ENCODE results near the gene TMEM222. TPM values are rescaled to one million over a fixed set of nuclear protein-coding genes. Genes with fewer than 3 reads are reported as not detected.
"Not testable (repeated sequence)": the region's sequence is repeated elsewhere in the genome, so short reads cannot be mapped to it uniquely, and the experiment has no call there.

Gene TMEM222, protein sequence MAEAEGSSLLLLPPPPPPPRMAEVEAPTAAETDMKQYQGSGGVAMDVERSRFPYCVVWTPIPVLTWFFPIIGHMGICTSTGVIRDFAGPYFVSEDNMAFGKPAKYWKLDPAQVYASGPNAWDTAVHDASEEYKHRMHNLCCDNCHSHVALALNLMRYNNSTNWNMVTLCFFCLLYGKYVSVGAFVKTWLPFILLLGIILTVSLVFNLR
- total RNA-seq = 10 to 100 TPM; 38.4 to 40.2 TPM

DNA sequence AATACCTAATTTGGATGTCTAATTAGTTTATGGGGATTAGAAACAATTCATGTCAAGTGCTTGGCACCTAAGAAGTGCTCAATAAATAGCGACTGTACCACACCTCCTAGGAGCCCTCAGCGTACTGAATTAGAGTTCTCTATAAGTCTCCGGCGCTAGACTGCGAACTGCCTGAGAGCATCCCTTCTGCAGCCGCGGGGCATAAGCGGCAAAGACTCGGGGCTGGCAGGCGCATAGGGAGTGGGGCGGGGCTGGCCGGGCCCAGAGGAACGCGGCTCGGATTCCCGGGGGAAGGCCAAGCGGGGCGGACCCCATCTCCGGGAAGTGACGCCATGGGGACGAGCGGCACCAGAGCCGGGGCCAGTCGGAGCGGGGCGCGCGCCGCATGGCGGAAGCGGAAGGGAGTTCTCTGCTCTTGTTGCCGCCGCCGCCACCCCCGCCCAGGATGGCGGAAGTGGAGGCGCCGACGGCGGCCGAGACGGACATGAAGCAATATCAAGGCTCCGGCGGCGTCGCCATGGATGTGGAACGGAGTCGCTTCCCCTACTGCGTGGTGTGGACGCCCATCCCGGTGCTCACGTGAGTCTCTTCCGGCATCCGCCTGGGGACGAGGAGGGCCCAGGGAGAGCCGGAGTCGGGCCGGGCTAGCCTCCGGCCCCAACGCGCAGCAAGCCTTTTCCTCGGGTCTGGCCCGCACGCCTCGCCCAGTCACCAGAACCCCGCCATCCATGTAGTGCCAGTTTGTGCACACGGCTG is at the start of gene TMEM222:
TSS of gene TMEM222 (plus strand) at position 351 of the 756 bp plus-strand sequence. CDS start at position 386, 35 bp downstream.
- CTCF ChIA-PET = interaction anchor here (0.9 to 2.0 kb wide), 6 partner anchors 11 to 278 kb away, joined by 3 to 21 read pairs (median 4); partner anchors contain the start of gene SYTL1
- POLR2A ChIA-PET = interaction anchor here (1.0 kb wide), 1 partner anchor 11 kb away, joined by 6 read pairs; no protein-coding TSS in a partner anchor
- H3K27ac Mint-ChIP-seq = peak within 1 kb of the TSS; percentile 92
- peak; percentile 97 for DNase-seq
- H3K9me3 Mint-ChIP-seq = no peaks in the 10 kb centered on the region
- H3K27me3 Mint-ChIP-seq = peaks cover 3% of the 10 kb centered on the region
- H3K4me3 Mint-ChIP-seq = peak within 1 kb of the TSS; percentile 97
- peaks cover 44% of the 10 kb centered on the region for H3K4me1 Mint-ChIP-seq
- peaks cover 29% of the 10 kb centered on the region for H3K36me3 Mint-ChIP-seq (ENCODE audit: low read depth)

DNA sequence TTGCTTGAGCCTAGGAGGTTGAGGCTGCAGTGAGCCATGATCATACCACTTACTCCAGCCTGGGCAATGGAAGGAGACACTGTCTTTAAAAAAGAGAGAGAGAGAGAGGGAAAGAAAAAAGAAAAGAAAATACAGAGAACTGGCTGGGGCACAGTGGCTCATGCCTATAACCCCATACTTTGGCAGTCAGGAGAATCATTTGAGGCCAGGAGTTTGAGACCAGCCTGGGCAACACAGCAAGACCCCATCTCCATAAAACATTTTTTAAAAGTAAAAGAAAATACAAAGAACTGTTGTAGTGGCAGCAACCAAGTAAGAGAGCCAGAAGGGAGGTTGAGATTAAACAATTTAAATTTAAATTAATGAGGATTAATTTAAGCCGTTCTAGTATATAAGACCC is 47.8 kb upstream of the TMEM222 start:
- DNase-seq = no peak
- Mint-ChIP-seq H3K27me3 (no peaks in the 10 kb centered on the region), H3K27ac (no peak overlapping the region), H3K4me3 (no peak overlapping the region), H3K9me3 (peaks cover 3% of the 10 kb centered on the region), H3K36me3 (ENCODE audit: low read depth) (peaks cover 13% of the 10 kb centered on the region), H3K4me1 (no peaks in the 10 kb centered on the region)
- ChIA-PET CTCF (no interaction called here), POLR2A (no interaction called here)

DNA sequence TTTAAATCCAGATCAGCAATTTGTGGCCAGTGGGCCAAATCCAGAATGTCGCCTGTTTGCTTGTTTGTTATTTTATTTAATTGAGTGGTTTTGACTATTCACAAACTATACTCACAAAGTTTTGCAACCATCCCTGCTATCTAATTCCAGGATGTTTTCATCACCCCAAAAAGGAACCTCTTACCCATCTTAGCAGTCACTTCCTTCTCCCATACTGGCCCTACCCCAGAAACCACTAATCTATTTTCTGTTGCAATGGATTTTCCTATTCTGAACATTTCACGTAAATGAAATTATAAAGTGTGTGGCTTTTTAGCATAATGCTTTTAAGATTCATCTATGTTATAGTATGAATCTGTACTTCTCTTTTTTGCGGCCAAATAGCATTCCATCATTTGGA is 46.3 kb upstream of the TMEM222 start:
- DNase-seq = no peak
- no peaks in the 10 kb centered on the region for H3K4me1 Mint-ChIP-seq
- ChIA-PET POLR2A (no interaction called here), CTCF (no interaction called here)
- no peak overlapping the region for H3K4me3 Mint-ChIP-seq
- H3K9me3 Mint-ChIP-seq = peaks cover 3% of the 10 kb centered on the region
- H3K36me3 Mint-ChIP-seq (ENCODE audit: low read depth) = peaks cover 10% of the 10 kb centered on the region
- no peaks in the 10 kb centered on the region for H3K27me3 Mint-ChIP-seq
- no peak overlapping the region for H3K27ac Mint-ChIP-seq

DNA sequence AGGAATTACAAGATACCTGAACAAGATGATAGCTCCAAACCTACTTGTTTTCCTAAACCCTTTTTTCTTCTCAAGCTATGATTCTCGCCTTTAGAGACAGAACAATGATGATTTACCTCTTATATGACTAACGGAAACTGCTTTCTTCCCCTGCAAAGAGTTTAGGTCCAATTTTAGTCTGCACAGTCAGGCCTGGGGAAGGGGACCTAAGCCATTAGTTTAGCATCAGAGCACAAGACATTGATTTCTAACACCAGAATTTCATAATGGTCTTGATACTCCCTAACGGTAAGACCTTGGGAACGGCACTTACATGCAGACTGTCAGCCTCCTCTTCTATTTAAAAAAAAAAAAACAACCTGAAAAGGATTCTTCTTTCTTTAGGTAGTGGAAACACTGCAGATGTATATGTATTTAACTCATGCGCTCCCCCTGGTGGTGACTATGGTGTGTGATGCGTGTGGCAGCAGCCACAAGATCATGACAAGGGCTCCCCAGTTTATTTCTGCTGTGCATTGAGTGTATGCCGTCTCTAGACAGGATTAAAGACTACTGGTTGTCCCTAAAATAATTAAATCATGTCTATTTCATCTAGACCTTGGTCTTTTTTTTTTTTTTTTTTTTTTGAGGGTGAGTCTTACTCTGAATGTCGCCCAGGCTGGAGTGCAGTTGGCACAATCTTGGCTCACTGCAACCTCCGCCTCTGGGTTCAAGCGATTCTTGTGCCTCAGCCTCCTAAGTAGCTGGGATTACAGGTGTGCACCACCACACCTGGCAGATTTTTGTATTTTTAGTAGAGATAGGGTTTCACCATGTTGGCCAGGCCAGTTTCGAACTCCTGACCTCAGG is 37.3 kb upstream of the TMEM222 start:
- H3K4me3 Mint-ChIP-seq = no peak overlapping the region
- H3K4me1 Mint-ChIP-seq = no peaks in the 10 kb centered on the region
- ChIA-PET POLR2A (interaction anchor here (0.6 kb wide), 1 partner anchor 146 kb away, joined by 4 read pairs; no protein-coding TSS in a partner anchor), CTCF (interaction anchor here (0.8 to 2.5 kb wide), 8 partner anchors 9 to 240 kb away, joined by 3 to 13 read pairs (median 4); no protein-coding TSS in a partner anchor)
- peak; percentile 94 for DNase-seq
- no peaks in the 10 kb centered on the region for H3K9me3 Mint-ChIP-seq
- H3K36me3 Mint-ChIP-seq (ENCODE audit: low read depth) = peaks cover 11% of the 10 kb centered on the region
- H3K27ac Mint-ChIP-seq = no peak overlapping the region
- no peaks in the 10 kb centered on the region for H3K27me3 Mint-ChIP-seq

DNA sequence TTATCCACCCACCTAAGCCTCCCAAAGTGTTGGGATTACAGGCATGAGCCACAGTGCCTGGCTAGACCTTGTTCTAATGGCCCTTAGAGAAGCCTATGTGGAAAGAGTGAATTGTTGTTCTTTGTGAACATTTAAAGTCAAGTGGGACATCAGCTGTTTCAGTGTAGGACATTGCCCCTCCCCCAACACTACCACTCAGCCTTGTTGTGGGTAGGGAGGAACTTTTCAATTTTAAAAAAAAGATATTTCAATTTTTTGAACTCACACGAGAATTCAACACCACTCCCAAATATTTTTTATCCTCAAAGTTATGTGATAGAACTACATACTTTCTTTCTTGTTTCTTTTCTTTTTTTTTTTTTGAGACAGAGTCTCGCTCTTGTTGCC is 36.7 kb upstream of the TMEM222 start:
- Mint-ChIP-seq H3K27ac (no peak overlapping the region), H3K9me3 (no peaks in the 10 kb centered on the region), H3K36me3 (ENCODE audit: low read depth) (peaks cover 11% of the 10 kb centered on the region), H3K4me3 (no peak overlapping the region), H3K4me1 (no peaks in the 10 kb centered on the region), H3K27me3 (no peaks in the 10 kb centered on the region)
- DNase-seq = no peak
- CTCF ChIA-PET = interaction anchor here (0.6 to 2.5 kb wide), 5 partner anchors 8 to 188 kb away, joined by 3 to 13 read pairs (median 4); no protein-coding TSS in a partner anchor
- POLR2A ChIA-PET = interaction anchor here (0.6 kb wide), 1 partner anchor 245 kb away, joined by 4 read pairs; no protein-coding TSS in a partner anchor

DNA sequence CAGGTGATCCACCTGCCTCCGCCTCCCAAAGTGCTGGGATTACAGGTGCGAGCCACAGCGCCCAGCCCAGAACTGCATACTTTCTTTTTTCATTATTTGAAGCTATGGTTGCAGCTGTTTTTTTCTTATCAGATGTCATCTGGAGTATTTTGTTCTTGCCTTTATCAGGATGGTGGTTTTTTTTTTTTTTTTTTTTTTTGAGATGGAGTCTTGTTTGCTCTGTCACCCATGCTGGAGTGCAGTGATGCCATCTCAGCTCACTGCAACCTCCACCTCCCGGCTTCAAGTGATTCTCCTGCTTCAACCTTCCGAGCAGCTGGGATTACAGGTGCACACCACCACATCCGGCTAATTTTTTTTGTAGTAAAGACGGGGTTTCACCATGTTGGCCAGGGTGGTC is 36.1 kb upstream of the TMEM222 start:
- not testable (repeated sequence) for H3K4me3 Mint-ChIP-seq, H3K27me3 Mint-ChIP-seq, H3K4me1 Mint-ChIP-seq, DNase-seq, H3K27ac Mint-ChIP-seq, H3K9me3 Mint-ChIP-seq
- ChIA-PET POLR2A (interaction anchor here (0.6 kb wide), 1 partner anchor 246 kb away, joined by 4 read pairs; no protein-coding TSS in a partner anchor), CTCF (interaction anchor here (0.6 to 1.5 kb wide), 5 partner anchors 8 to 189 kb away, joined by 3 to 5 read pairs (median 3); no protein-coding TSS in a partner anchor)
- H3K36me3 Mint-ChIP-seq (ENCODE audit: low read depth) = peaks cover 11% of the 10 kb centered on the region

DNA sequence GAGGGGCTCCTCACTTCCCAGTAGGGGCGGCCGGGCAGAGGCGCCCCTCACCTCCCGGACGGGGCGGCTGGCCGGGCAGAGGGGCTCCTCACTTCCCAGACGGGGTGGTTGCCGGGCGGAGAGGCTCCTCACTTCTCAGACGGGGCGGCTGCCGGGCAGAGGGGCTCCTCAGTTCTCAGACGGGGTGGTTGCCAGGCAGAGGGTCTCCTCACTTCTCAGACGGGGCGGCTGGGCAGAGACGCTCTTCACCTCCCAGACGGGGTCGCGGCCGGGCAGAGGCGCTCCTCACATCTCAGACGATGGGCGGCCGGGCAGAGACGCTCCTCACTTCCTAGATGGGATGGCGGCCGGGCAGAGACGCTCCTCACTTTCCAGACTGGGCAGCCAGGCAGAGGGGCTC is 32.8 kb upstream of the TMEM222 start:
- H3K27me3 Mint-ChIP-seq, H3K27ac Mint-ChIP-seq, DNase-seq, CTCF ChIA-PET, H3K4me1 Mint-ChIP-seq, H3K9me3 Mint-ChIP-seq, H3K4me3 Mint-ChIP-seq, POLR2A ChIA-PET: not testable (repeated sequence)
- H3K36me3 Mint-ChIP-seq (ENCODE audit: low read depth) = peaks cover 14% of the 10 kb centered on the region

DNA sequence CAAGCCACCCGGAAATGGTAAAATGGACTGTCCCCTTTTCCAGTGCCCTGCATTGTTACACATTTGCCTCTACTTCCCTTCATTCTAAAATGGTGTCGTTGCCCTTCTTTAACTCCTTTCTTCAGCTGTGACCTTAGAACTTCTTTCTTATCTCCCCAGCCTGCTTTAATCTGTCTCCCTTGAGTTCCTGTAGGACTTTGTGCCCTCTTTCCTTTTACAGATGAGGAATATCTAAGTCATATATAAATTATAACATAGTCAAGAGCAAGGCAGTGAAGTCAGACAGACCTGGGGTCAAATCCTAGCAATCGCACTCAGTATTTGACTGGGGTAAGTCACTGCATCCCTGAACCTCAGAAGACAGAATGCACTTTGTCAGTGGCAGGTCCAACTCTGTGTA is 31.4 kb upstream of the TMEM222 start:
- POLR2A ChIA-PET = no interaction called here
- no peaks in the 10 kb centered on the region for H3K9me3 Mint-ChIP-seq
- CTCF ChIA-PET = no interaction called here
- H3K27ac Mint-ChIP-seq = no peak overlapping the region
- no peak overlapping the region for H3K4me3 Mint-ChIP-seq
- no peaks in the 10 kb centered on the region for H3K4me1 Mint-ChIP-seq
- no peak for DNase-seq
- peaks cover 11% of the 10 kb centered on the region for H3K36me3 Mint-ChIP-seq (ENCODE audit: low read depth)
- H3K27me3 Mint-ChIP-seq = no peaks in the 10 kb centered on the region

DNA sequence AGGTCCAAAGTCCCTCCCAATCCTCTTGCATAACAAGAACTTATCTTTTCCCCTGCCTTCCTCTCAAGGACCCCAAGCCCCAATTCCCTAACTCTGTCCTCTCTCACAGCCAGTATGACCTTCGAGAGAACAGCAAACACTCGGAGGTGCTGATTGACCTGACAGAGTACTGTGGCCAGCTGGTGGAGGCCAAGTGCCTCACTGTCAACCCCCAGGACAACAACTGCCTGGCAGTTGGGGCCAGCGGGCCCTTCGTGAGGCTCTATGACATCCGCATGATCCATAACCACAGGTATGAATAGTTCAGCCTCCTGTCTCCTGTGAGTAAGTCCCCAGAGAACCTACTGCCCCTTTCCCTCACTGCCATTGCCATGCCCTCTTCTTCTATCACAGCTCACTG is 29.9 kb upstream of the TMEM222 start:
- ChIA-PET POLR2A (no interaction called here), CTCF (interaction anchor here (0.8 kb wide), 1 partner anchor 8 kb away, joined by 3 read pairs; no protein-coding TSS in a partner anchor)
- H3K4me3 Mint-ChIP-seq = no peak overlapping the region
- peaks cover 11% of the 10 kb centered on the region for H3K36me3 Mint-ChIP-seq (ENCODE audit: low read depth)
- DNase-seq = no peak
- H3K9me3 Mint-ChIP-seq = no peaks in the 10 kb centered on the region
- H3K4me1 Mint-ChIP-seq = peaks cover 4% of the 10 kb centered on the region
- no peak overlapping the region for H3K27ac Mint-ChIP-seq
- H3K27me3 Mint-ChIP-seq = no peaks in the 10 kb centered on the region

DNA sequence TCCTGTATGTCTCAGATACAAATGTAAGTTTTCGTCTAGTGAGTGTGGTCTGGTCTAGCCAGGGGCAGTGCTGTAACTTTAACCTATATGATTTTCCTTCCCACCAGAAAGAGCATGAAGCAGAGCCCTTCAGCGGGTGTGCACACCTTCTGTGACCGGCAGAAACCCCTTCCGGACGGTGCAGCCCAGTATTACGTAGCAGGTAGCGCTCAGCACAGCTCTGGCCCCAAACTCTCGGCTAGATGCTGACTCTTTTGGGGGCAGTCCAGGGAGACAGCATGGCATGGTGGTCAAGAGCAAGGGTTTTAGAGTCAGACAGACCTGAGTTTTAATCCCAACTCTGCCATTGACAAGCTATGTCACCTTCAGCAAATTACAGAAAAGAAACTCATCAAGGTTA is 28.0 kb upstream of the TMEM222 start:
- no peaks in the 10 kb centered on the region for H3K27me3 Mint-ChIP-seq
- ChIA-PET POLR2A (no interaction called here), CTCF (interaction anchor here (0.9 to 1.4 kb wide), 5 partner anchors 8 to 63 kb away, joined by 3 to 5 read pairs (median 3); no protein-coding TSS in a partner anchor)
- no peak for DNase-seq
- H3K4me3 Mint-ChIP-seq = no peak overlapping the region
- H3K9me3 Mint-ChIP-seq = no peaks in the 10 kb centered on the region
- H3K36me3 Mint-ChIP-seq (ENCODE audit: low read depth) = peaks cover 3% of the 10 kb centered on the region
- no peak overlapping the region for H3K27ac Mint-ChIP-seq
- peaks cover 4% of the 10 kb centered on the region for H3K4me1 Mint-ChIP-seq

DNA sequence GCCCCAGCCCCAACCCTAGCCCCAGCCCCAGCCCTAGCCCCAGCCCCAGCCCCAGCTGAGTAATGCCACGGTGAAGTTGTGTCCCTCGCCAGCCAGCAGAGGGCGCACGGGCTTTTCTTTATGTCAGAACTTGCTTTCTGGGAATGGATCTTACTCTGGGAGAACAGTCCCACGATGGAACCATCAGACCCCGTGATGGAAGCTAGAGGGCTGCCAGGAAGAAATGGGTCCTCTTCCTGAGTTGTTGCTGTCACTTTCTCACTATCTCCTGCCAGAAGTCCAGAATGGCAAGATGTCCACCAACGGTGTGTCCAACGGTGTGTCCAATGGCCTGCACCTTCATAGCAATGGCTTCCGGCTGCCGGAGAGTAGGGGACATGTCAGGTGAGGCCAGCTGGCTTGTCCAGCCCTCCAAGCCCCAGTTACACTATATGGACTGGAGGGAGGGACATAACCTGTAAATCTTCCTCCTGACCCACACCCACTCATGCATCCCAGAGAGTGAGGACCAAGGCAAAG is 25.1 kb upstream of the TMEM222 start:
- ChIA-PET POLR2A (no interaction called here), CTCF (interaction anchor here (0.7 to 7.5 kb wide), 34 partner anchors 9 to 328 kb away, joined by 3 to 112 read pairs (median 4); partner anchors contain the start of genes CD164L2 and MAP3K6)
- DNase-seq = peak; percentile 78
- Mint-ChIP-seq H3K4me1 (peaks cover 5% of the 10 kb centered on the region), H3K36me3 (ENCODE audit: low read depth) (peaks cover 3% of the 10 kb centered on the region), H3K4me3 (no peak overlapping the region), H3K27ac (no peak overlapping the region), H3K27me3 (no peaks in the 10 kb centered on the region), H3K9me3 (no peaks in the 10 kb centered on the region)

DNA sequence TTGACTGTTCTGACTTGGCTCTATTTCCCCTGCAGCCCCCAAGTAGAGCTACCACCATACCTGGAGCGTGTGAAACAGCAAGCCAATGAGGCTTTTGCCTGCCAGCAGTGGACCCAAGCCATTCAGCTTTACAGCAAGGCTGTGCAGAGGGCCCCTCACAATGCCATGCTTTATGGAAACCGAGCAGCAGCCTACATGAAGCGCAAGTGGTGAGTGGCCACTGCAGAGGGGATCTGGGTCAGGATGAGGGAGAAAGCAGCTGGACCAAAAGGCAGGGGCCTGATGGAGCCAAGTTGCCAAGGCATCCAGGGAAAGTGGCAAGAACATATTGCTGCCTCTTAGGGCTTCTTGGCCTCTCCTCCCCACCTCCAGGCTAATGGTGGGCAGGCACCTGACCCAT is 24.1 kb upstream of the TMEM222 start:
- peaks cover 6% of the 10 kb centered on the region for H3K36me3 Mint-ChIP-seq (ENCODE audit: low read depth)
- POLR2A ChIA-PET = no interaction called here
- peaks cover 5% of the 10 kb centered on the region for H3K4me1 Mint-ChIP-seq
- no peak for DNase-seq
- no peaks in the 10 kb centered on the region for H3K9me3 Mint-ChIP-seq
- CTCF ChIA-PET = interaction anchor here (1.0 to 7.5 kb wide), 19 partner anchors 9 to 308 kb away, joined by 3 to 112 read pairs (median 5); partner anchors contain the start of gene MAP3K6
- no peaks in the 10 kb centered on the region for H3K27me3 Mint-ChIP-seq
- H3K27ac Mint-ChIP-seq = no peak overlapping the region
- H3K4me3 Mint-ChIP-seq = no peak overlapping the region
